Activated CD8-positive, alpha-beta T cell treated with anti-CD3 and anti-CD28 coated beads, Interleukin-2, amount 10 ng/mL, durations not matched to agents 7 days and 5 days (primary cell): ENCODE data around the gene TMEM255A. TPM values are rescaled to one million over a fixed set of nuclear protein-coding genes. Genes with fewer than 3 reads are reported as not detected.

Experiments
- ATAC-seq: fragments of 150-1000 bp; cut with Tn5 transposase; one replicate; pipeline ENCODE4 v1.10.0; 2021; ENCODE audit warnings: moderate library complexity
- CTCF ChIA-PET: fragments of 350-600 bp; sonication (Branson Sonifier 250); formaldehyde crosslinking; loops from one replicate; lab custom pipeline; 2021; ENCODE audit warnings: antibody characterized with exemption; lab: Charles Lee
- POLR2A ChIA-PET: fragments of 350-600 bp; sonication (Branson Sonifier 250); formaldehyde crosslinking; loops from one replicate; lab custom pipeline; 2021; ENCODE audit warnings: antibody characterized with exemption; lab: Charles Lee
- DNase-seq: peaks from one replicate; pipeline ENCODE4 v3.0.0-alpha.2; 2020
- H3K27ac Mint-ChIP-seq: one replicate; pipeline ENCODE4 v1.8.0; 2021; ENCODE audit warnings: mild to moderate bottlenecking, mixed read lengths
- H3K27me3 Mint-ChIP-seq: one replicate; pipeline ENCODE4 v1.8.0; 2021; ENCODE audit warnings: low read depth, mixed read lengths
- H3K36me3 Mint-ChIP-seq: one replicate; pipeline ENCODE4 v1.8.0; 2021; ENCODE audit warnings: low read depth, mixed read lengths
- H3K4me1 Mint-ChIP-seq: one replicate; pipeline ENCODE4 v1.8.0; 2021; ENCODE audit warnings: low read depth, mixed read lengths
- H3K4me3 Mint-ChIP-seq: one replicate; pipeline ENCODE4 v1.8.0; 2021; ENCODE audit warnings: mild to moderate bottlenecking, mixed read lengths
- H3K9me3 Mint-ChIP-seq: one replicate; pipeline ENCODE4 v1.8.0; 2022; ENCODE audit warnings: mixed read lengths; ENCODE audit not compliant: insufficient read depth
- total RNA-seq, 2 experiments: library from RNA; stranded (reverse); gene quantifications; one replicate each; pipeline ENCODE4 v1.2.3, GENCODE V29; 2021

TMEM255A gene
- total RNA-seq, 2 experiments from 2014 or later = not detected

GRCh38 chrX:120260369-120260768, 50.9 kb downstream of the TMEM255A start:
- H3K4me1 Mint-ChIP-seq = no peaks in the 10 kb centered on the region
- no peak overlapping the region for H3K27ac Mint-ChIP-seq
- POLR2A ChIA-PET = interaction anchor here (1.0 kb wide), 1 partner anchor 9 kb away, joined by 3 read pairs; no protein-coding TSS in a partner anchor
- H3K9me3 Mint-ChIP-seq = no peaks in the 10 kb centered on the region
- DNase-seq = no peak
- ATAC-seq = no peak
- H3K36me3 Mint-ChIP-seq = peaks cover 17% of the 10 kb centered on the region
- H3K27me3 Mint-ChIP-seq = no peaks in the 10 kb centered on the region
- CTCF ChIA-PET = no interaction called here
- no peak overlapping the region for H3K4me3 Mint-ChIP-seq

GRCh38 chrX:120253784-120254183, 57.5 kb downstream of the TMEM255A start:
- Mint-ChIP-seq H3K36me3 (peaks cover 40% of the 10 kb centered on the region), H3K27me3 (no peaks in the 10 kb centered on the region), H3K4me1 (peaks cover 25% of the 10 kb centered on the region), H3K4me3 (no peak overlapping the region), H3K9me3 (no peaks in the 10 kb centered on the region), H3K27ac (no peak overlapping the region)
- no peak for ATAC-seq
- POLR2A ChIA-PET = no interaction called here
- no peak for DNase-seq
- CTCF ChIA-PET = interaction anchor here (1.5 kb wide), 1 partner anchor 40 kb away, joined by 3 read pairs; no protein-coding TSS in a partner anchor

- ChIA-PET POLR2A (interaction anchor here (0.9 to 1.5 kb wide), 3 partner anchors 9 to 353 kb away, joined by 3 to 6 read pairs (median 3); partner anchors contain the start of gene MCTS1), CTCF (interaction anchor here (0.8 to 1.6 kb wide), 5 partner anchors 11 to 58 kb away, joined by 3 to 8 read pairs (median 4); no protein-coding TSS in a partner anchor)
- peaks cover 31% of the 10 kb centered on the region for H3K36me3 Mint-ChIP-seq
- H3K9me3 Mint-ChIP-seq = no peaks in the 10 kb centered on the region
- H3K27me3 Mint-ChIP-seq = no peaks in the 10 kb centered on the region
- peak overlapping the region; percentile 92 for H3K4me3 Mint-ChIP-seq
- peak overlapping the region; percentile 88 for H3K27ac Mint-ChIP-seq
- peaks cover 33% of the 10 kb centered on the region for H3K4me1 Mint-ChIP-seq
- ATAC-seq (no peak), DNase-seq (peak; percentile 43)
Observed at GRCh38 chrX:120251471-120252011, 59.7 kb downstream of the TMEM255A start.

GRCh38 chrX:120250522-120251271, 60.6 kb downstream of the TMEM255A start, which contains the start of gene ZBTB33:
Gene ZBTB33 (plus strand): TSS chrX:120250812. CDS start chrX:120253416, 2,604 bp downstream.
- DNase-seq (peak; percentile 88), ATAC-seq (peak; percentile 99)
- Mint-ChIP-seq H3K4me1 (peaks cover 37% of the 10 kb centered on the region), H3K9me3 (no peaks in the 10 kb centered on the region), H3K4me3 (peak within 1 kb of the TSS; percentile 92), H3K27ac (peak within 1 kb of the TSS; percentile 88), H3K36me3 (peaks cover 25% of the 10 kb centered on the region), H3K27me3 (no peaks in the 10 kb centered on the region)
- POLR2A ChIA-PET = interaction anchor here (0.6 to 1.5 kb wide), 5 partner anchors 10 to 354 kb away, joined by 3 to 6 read pairs (median 3); partner anchors contain the start of genes CUL4B and MCTS1
- CTCF ChIA-PET = interaction anchor here (0.8 to 1.6 kb wide), 10 partner anchors 9 to 294 kb away, joined by 3 to 8 read pairs (median 4); no protein-coding TSS in a partner anchor

GRCh38 chrX:120244735-120245498, 66.3 kb downstream of the TMEM255A start:
- H3K27ac Mint-ChIP-seq = peak overlapping the region; percentile 92
- POLR2A ChIA-PET = no interaction called here
- peaks cover 30% of the 10 kb centered on the region for H3K4me1 Mint-ChIP-seq
- H3K27me3 Mint-ChIP-seq = no peaks in the 10 kb centered on the region
- no peaks in the 10 kb centered on the region for H3K9me3 Mint-ChIP-seq
- CTCF ChIA-PET = no interaction called here
- peak overlapping the region; percentile 88 for H3K4me3 Mint-ChIP-seq
- no peaks in the 10 kb centered on the region for H3K36me3 Mint-ChIP-seq
- peak; percentile 69 for DNase-seq
- ATAC-seq = peak; percentile 85

- H3K36me3 Mint-ChIP-seq = no peaks in the 10 kb centered on the region
- peak overlapping the region; percentile 92 for H3K27ac Mint-ChIP-seq
- DNase-seq (no peak), ATAC-seq (no peak)
- POLR2A ChIA-PET = no interaction called here
- H3K27me3 Mint-ChIP-seq = no peaks in the 10 kb centered on the region
- peak overlapping the region; percentile 88 for H3K4me3 Mint-ChIP-seq
- CTCF ChIA-PET = interaction anchor here (0.8 kb wide), 2 partner anchors 30 to 65 kb away, joined by 3 to 4 read pairs; no protein-coding TSS in a partner anchor
- H3K4me1 Mint-ChIP-seq = peaks cover 29% of the 10 kb centered on the region
- no peaks in the 10 kb centered on the region for H3K9me3 Mint-ChIP-seq
Observed at GRCh38 chrX:120244395-120244734, 66.9 kb downstream of the TMEM255A start.

- H3K9me3 Mint-ChIP-seq = no peaks in the 10 kb centered on the region
- ATAC-seq = no peak
- H3K4me1 Mint-ChIP-seq = peaks cover 16% of the 10 kb centered on the region
- H3K36me3 Mint-ChIP-seq = peaks cover 2% of the 10 kb centered on the region
- CTCF ChIA-PET = no interaction called here
- no peaks in the 10 kb centered on the region for H3K27me3 Mint-ChIP-seq
- no peak overlapping the region for H3K27ac Mint-ChIP-seq
- no peak overlapping the region for H3K4me3 Mint-ChIP-seq
- no peak for DNase-seq
- POLR2A ChIA-PET = no interaction called here
Observed at GRCh38 chrX:120242813-120243212, 68.4 kb downstream of the TMEM255A start.

- POLR2A ChIA-PET = no interaction called here
- no peak for ATAC-seq
- H3K4me3 Mint-ChIP-seq = no peak overlapping the region
- CTCF ChIA-PET = no interaction called here
- H3K4me1 Mint-ChIP-seq = peaks cover 8% of the 10 kb centered on the region
- no peaks in the 10 kb centered on the region for H3K9me3 Mint-ChIP-seq
- H3K27me3 Mint-ChIP-seq = no peaks in the 10 kb centered on the region
- H3K27ac Mint-ChIP-seq = no peak overlapping the region
- no peak for DNase-seq
- peaks cover 2% of the 10 kb centered on the region for H3K36me3 Mint-ChIP-seq
Observed at GRCh38 chrX:120238933-120239332, 72.3 kb downstream of the TMEM255A start.

GRCh38 chrX:120236687-120237479, 74.4 kb downstream of the TMEM255A start:
- ChIA-PET POLR2A (no interaction called here), CTCF (no interaction called here)
- peaks cover under 1% of the 10 kb centered on the region for H3K9me3 Mint-ChIP-seq
- H3K36me3 Mint-ChIP-seq = peaks cover 2% of the 10 kb centered on the region
- no peak overlapping the region for H3K4me3 Mint-ChIP-seq
- H3K27ac Mint-ChIP-seq = no peak overlapping the region
- no peak for ATAC-seq
- no peak for DNase-seq
- no peaks in the 10 kb centered on the region for H3K4me1 Mint-ChIP-seq
- no peaks in the 10 kb centered on the region for H3K27me3 Mint-ChIP-seq

- DNase-seq (no peak), ATAC-seq (no peak)
- no peaks in the 10 kb centered on the region for H3K27me3 Mint-ChIP-seq
- no peaks in the 10 kb centered on the region for H3K4me1 Mint-ChIP-seq
- H3K36me3 Mint-ChIP-seq = peaks cover 3% of the 10 kb centered on the region
- CTCF ChIA-PET = no interaction called here
- no peak overlapping the region for H3K4me3 Mint-ChIP-seq
- POLR2A ChIA-PET = no interaction called here
- peaks cover 4% of the 10 kb centered on the region for H3K9me3 Mint-ChIP-seq
- no peak overlapping the region for H3K27ac Mint-ChIP-seq
Observed at GRCh38 chrX:120235284-120235683, 76.0 kb downstream of the TMEM255A start.
